ENCODE results near the gene TIMM23.

GRCh38 chr10:45997557-45997956, 25.3 kb downstream of the TIMM23 start:
- no peak for TF ChIP-seq EZH2 (IDR thresholded peaks at IDR 0.05; ENCODE audit: borderline replicate concordance, insufficient read depth, low read depth, low read length, poor library complexity, severe bottlenecking)
- TF ChIP-seq, protein P1, sequence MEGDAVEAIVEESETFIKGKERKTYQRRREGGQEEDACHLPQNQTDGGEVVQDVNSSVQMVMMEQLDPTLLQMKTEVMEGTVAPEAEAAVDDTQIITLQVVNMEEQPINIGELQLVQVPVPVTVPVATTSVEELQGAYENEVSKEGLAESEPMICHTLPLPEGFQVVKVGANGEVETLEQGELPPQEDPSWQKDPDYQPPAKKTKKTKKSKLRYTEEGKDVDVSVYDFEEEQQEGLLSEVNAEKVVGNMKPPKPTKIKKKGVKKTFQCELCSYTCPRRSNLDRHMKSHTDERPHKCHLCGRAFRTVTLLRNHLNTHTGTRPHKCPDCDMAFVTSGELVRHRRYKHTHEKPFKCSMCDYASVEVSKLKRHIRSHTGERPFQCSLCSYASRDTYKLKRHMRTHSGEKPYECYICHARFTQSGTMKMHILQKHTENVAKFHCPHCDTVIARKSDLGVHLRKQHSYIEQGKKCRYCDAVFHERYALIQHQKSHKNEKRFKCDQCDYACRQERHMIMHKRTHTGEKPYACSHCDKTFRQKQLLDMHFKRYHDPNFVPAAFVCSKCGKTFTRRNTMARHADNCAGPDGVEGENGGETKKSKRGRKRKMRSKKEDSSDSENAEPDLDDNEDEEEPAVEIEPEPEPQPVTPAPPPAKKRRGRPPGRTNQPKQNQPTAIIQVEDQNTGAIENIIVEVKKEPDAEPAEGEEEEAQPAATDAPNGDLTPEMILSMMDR (IDR thresholded peaks at IDR 0.05), result no peak

Measured in B cell (primary cell).